Astrocyte of the spinal cord (primary cell): Measurements from ENCODE around the gene NEFH.

ENCODE experiments used
- DNase-seq: peaks from one replicate; pipeline ENCODE4 v3.0.0; 2011; ENCODE audit warnings: low read depth, low spot score
- H3K4me3 ChIP-seq: 2 replicates; pipeline ENCODE4 v1.5.1; 2011; ENCODE audit warnings: low read depth, mild to moderate bottlenecking, low read length, moderate library complexity
- in situ Hi-C: cut with HindIII; loops from 2 replicates; pipeline ENCODE4 v1.10.0; 2017; ENCODE audit warnings: low sequenced_read_pairs
- TF ChIP-seq, protein P1 (sequence below): IDR thresholded peaks from 2 replicates; pipeline ENCODE4 v1.5.1; 2012; ENCODE audit warnings: low read depth, mild to moderate bottlenecking, low read length, inconsistent platforms

The NEFH gene

GRCh38 chr22:29461263-29461662, 18.8 kb upstream of the NEFH start:
- H3K4me3 ChIP-seq, result no peak overlapping the region
- no peak for DNase-seq
- TF ChIP-seq, protein P1, sequence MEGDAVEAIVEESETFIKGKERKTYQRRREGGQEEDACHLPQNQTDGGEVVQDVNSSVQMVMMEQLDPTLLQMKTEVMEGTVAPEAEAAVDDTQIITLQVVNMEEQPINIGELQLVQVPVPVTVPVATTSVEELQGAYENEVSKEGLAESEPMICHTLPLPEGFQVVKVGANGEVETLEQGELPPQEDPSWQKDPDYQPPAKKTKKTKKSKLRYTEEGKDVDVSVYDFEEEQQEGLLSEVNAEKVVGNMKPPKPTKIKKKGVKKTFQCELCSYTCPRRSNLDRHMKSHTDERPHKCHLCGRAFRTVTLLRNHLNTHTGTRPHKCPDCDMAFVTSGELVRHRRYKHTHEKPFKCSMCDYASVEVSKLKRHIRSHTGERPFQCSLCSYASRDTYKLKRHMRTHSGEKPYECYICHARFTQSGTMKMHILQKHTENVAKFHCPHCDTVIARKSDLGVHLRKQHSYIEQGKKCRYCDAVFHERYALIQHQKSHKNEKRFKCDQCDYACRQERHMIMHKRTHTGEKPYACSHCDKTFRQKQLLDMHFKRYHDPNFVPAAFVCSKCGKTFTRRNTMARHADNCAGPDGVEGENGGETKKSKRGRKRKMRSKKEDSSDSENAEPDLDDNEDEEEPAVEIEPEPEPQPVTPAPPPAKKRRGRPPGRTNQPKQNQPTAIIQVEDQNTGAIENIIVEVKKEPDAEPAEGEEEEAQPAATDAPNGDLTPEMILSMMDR, result no peak
- in situ Hi-C loops, result no loop called here

- no peak overlapping the region for H3K4me3 ChIP-seq
- DNase-seq, result no peak
- TF ChIP-seq, protein P1, result no peak
- in situ Hi-C loops, result no loop called here
Observed at GRCh38 chr22:29463629-29464028, 16.4 kb upstream of the NEFH start.

- TF ChIP-seq, protein P1, result no peak
Observed at GRCh38 chr22:29464581-29464980, 15.4 kb upstream of the NEFH start.

GRCh38 chr22:29469755-29470154, 10.3 kb upstream of the NEFH start:
- TF ChIP-seq, protein P1, result no peak
- no peak for DNase-seq
- H3K4me3 ChIP-seq, result no peak overlapping the region
- in situ Hi-C loops, result no loop called here

More at GRCh38 chr22:29464581-29464980, 15.4 kb upstream of the NEFH start:
- in situ Hi-C loops, result no loop called here
- DNase-seq, result no peak
- H3K4me3 ChIP-seq, result no peak overlapping the region

- DNase-seq, result peak; percentile 41
- H3K4me3 ChIP-seq, result peak overlapping the region; percentile 23
- in situ Hi-C loops, result no loop called here
- TF ChIP-seq, protein P1, result peak; percentile 88
Observed at GRCh38 chr22:29470159-29470855, 9.7 kb upstream of the NEFH start.

- TF ChIP-seq, protein P1, result no peak
- in situ Hi-C loops, result no loop called here
- H3K4me3 ChIP-seq, result no peak overlapping the region
Observed at GRCh38 chr22:29473001-29473400, 7.0 kb upstream of the NEFH start.

More at GRCh38 chr22:29473001-29473400, 7.0 kb upstream of the NEFH start:
- DNase-seq, result no peak
